Left ventricle myocardium inferior (tissue), 1 donor: ENCODE data around the gene SLC15A1. TPM values are rescaled to one million over a fixed set of nuclear protein-coding genes. Genes with fewer than 3 reads are reported as not detected.

Source experiments
- DNase-seq: peaks from one replicate; pipeline ENCODE4 v3.0.0-alpha.2; 2020
- H3K27ac ChIP-seq: fragments of 200-600 bp; replicated peaks from 2 replicates; pipeline ENCODE4 v1.8.0; 2021
- H3K27me3 ChIP-seq: fragments of 200-600 bp; 2 replicates; pipeline ENCODE4 v1.8.0; 2021; ENCODE audit warnings: low read depth
- H3K36me3 ChIP-seq: fragments of 200-600 bp; 2 replicates; pipeline ENCODE4 v1.8.0; 2021
- H3K4me1 ChIP-seq: fragments of 200-600 bp; 2 replicates; pipeline ENCODE4 v1.8.0; 2021
- H3K4me3 ChIP-seq: fragments of 200-600 bp; 2 replicates; pipeline ENCODE4 v1.8.0; 2021; ENCODE audit warnings: mild to moderate bottlenecking, moderate library complexity
- H3K9me3 ChIP-seq: fragments of 200-600 bp; replicated peaks from 2 replicates; pipeline ENCODE4 v1.8.0; 2021
- intact Hi-C: fragments of 100-400 bp; cut with micrococcal nuclease; formaldehyde crosslinking; loops from one replicate; pipeline ENCODE4 v1.11.0; 2022
- total RNA-seq: library from RNA; stranded (reverse); fragmentation: NEBNext Ultra II Directional; extraction: Animal tissue kit (Norgen Biotek cat#: 25700); gene quantifications from one replicate; pipeline ENCODE4 v1.2.1, GENCODE V29; 2021
- TF ChIP-seq, protein P1 (sequence below): fragments of 200-600 bp; IDR thresholded peaks from 2 replicates; pipeline ENCODE4 v1.8.0; 2021; ENCODE audit warnings: antibody characterized with exemption, mild to moderate bottlenecking, borderline replicate concordance
- donor health status: DM: no; HTN: yes; CAD: no; lungs with severe emphysema.

The SLC15A1 gene
- total RNA-seq, 1 donor from 2014 or later: not detected

DNA sequence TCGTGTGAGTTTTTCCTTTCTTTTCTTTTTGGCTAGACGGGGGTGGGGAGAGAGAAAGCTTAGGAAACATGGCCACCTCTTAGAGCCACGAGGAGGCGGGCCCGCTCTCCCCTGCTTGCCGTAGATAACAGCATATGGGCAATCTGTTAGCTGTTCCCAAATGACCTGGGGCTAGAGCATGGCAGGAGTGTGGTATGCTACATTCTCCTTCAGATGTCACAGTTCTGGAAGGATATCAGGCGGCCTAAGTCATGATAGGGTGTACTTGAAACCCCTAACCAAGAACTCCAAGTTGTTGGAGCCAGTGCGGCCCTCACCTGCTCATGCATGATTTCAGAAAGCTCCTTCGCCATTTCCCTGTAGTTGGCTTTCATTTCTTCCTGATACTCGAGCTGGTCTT, 44.3 kb upstream of the SLC15A1 start:
- Histone ChIP-seq H3K27ac (no peak overlapping the region), H3K36me3 (peaks cover 73% of the 10 kb centered on the region)

DNA sequence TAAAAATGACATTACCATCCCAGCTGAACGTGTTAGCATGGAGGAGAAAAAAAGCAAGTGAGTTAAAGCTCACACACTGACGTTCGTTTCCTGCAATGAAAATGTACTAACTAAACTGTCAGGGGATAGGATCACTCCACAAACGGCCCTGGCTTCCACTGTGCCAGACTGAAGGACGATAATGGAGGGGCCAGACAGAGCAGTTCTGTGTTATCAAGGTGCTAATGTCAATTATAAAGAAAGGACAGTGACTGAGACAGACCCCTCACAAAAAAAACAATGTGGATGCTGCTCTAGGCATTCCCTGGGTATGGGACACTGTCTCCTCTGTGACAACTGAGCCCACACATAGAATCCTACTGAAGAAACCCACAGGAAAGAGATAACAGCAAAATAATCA, 43.7 kb upstream of the SLC15A1 start:
- no peak overlapping the region for H3K4me3 ChIP-seq
- intact Hi-C loops: no loop called here
- no peaks in the 10 kb centered on the region for H3K9me3 ChIP-seq
- no peaks in the 10 kb centered on the region for H3K4me1 ChIP-seq
- TF ChIP-seq, protein P1, sequence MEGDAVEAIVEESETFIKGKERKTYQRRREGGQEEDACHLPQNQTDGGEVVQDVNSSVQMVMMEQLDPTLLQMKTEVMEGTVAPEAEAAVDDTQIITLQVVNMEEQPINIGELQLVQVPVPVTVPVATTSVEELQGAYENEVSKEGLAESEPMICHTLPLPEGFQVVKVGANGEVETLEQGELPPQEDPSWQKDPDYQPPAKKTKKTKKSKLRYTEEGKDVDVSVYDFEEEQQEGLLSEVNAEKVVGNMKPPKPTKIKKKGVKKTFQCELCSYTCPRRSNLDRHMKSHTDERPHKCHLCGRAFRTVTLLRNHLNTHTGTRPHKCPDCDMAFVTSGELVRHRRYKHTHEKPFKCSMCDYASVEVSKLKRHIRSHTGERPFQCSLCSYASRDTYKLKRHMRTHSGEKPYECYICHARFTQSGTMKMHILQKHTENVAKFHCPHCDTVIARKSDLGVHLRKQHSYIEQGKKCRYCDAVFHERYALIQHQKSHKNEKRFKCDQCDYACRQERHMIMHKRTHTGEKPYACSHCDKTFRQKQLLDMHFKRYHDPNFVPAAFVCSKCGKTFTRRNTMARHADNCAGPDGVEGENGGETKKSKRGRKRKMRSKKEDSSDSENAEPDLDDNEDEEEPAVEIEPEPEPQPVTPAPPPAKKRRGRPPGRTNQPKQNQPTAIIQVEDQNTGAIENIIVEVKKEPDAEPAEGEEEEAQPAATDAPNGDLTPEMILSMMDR: no peak
- no peak for DNase-seq
- H3K36me3 ChIP-seq: peaks cover 73% of the 10 kb centered on the region
- no peak overlapping the region for H3K27ac ChIP-seq
- no peaks in the 10 kb centered on the region for H3K27me3 ChIP-seq

More for the DNA sequence above, 44.3 kb upstream of the SLC15A1 start:
- Histone ChIP-seq H3K9me3 (no peaks in the 10 kb centered on the region), H3K27me3 (no peaks in the 10 kb centered on the region), H3K4me3 (no peak overlapping the region), H3K4me1 (peaks cover 3% of the 10 kb centered on the region)
- TF ChIP-seq, protein P1: no peak
- intact Hi-C loops: no loop called here
- no peak for DNase-seq

DNA sequence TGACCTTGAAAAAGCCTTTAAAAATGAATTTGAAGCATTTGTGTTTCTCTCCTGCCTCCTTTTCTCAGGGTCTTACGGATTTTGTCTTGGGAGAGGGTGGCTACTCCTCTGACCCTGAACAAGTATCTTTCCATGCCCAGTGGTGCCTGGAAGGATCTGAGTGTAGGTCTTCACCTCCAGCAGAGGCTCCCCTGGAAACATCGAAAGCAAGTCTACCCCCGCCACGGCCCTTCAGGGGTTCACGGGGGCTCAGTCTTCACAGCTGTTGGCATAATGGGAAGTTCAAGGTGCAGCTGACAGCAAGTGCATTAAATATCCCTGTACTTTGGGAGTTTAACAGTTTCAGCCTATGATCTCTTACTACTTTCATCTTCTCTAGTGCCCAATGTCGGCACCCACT, 42.7 kb upstream of the SLC15A1 start:
- no peaks in the 10 kb centered on the region for H3K27me3 ChIP-seq
- intact Hi-C loops: no loop called here
- no peak overlapping the region for H3K27ac ChIP-seq
- no peaks in the 10 kb centered on the region for H3K9me3 ChIP-seq
- TF ChIP-seq, protein P1: no peak
- H3K4me1 ChIP-seq: no peaks in the 10 kb centered on the region
- no peak overlapping the region for H3K4me3 ChIP-seq
- peaks cover 71% of the 10 kb centered on the region for H3K36me3 ChIP-seq
- no peak for DNase-seq

DNA sequence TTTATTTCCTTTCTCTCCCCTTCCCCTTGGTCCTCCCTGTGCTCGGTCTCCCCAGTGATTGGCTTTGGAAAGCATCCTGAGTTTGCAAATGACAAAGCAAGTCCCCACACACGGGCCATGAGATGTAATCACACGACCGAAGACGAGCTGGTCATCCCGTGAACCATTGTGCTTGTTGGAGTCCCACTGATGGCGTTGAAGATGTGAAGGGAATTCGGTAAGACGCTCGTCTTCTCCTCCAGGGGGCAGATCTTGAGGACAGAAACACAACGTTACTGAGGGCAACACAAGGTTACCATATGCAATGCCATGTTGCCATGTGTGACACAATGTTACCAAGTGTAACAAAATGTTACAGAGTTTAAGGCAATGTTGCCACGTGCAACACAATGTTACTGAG, 42.0 kb upstream of the SLC15A1 start:
- Histone ChIP-seq H3K9me3 (no peaks in the 10 kb centered on the region), H3K4me3 (no peak overlapping the region), H3K27me3 (no peaks in the 10 kb centered on the region), H3K27ac (no peak overlapping the region), H3K36me3 (peaks cover 64% of the 10 kb centered on the region), H3K4me1 (no peaks in the 10 kb centered on the region)
- intact Hi-C loops: no loop called here
- no peak for DNase-seq
- TF ChIP-seq, protein P1: no peak

DNA sequence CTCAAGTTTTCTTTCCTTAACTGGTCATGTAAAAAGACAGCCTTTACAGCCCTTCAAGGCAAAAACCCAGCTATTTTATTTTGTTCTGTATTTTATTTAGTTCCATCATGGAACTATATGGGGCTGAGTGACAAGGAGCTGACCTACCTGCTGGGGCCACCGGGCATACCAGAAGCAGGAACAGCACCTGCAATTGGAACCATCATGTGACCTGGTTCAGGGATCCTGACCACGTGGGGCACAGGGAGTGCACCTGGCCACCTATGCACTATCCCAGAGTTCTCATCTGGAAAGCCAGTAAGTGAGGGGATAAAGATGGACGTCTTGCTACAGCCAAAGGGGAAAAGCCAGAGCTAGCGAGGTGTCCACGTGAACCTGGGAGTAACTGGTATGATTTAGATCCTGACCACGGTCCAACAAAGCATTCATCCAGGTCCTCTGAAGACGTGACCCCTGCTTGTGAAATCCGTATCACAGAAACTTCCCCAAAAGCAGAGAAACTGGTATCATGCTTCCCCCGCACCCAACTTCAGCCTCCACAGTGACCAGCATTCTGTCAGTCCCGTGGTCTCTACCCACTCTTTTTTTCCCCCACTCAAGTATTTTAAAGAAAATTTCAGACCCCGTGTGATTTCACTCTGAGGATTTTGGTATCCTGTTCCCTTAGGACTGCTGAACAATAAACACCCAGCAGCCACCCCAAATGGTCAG, 40.5 kb upstream of the SLC15A1 start:
- Histone ChIP-seq H3K4me3 (no peak overlapping the region), H3K4me1 (no peaks in the 10 kb centered on the region), H3K27me3 (peaks cover 10% of the 10 kb centered on the region), H3K9me3 (no peaks in the 10 kb centered on the region), H3K27ac (no peak overlapping the region), H3K36me3 (peaks cover 53% of the 10 kb centered on the region)
- intact Hi-C loops: no loop called here
- TF ChIP-seq, protein P1: no peak
- DNase-seq: no peak
